Natural killer cell (primary cell): ENCODE measurements around the gene RBFOX2. TPM values are rescaled to one million over a fixed set of nuclear protein-coding genes. Genes with fewer than 3 reads are reported as not detected.

ENCODE experiments used
- ATAC-seq, 3 donors: fragments of 150-1000 bp in 2 of 3; fragments of 200-7000 bp in 1 of 3; cut with Tn5 transposase; 1 replicate in 1 of 3; 2 replicates in 2 of 3; pipeline ENCODE4 v1.10.0; 2021; ENCODE audit warnings: mild to moderate bottlenecking in 2 of 3, moderate library complexity in 2 of 3
- DNase-seq, 2 donors: peaks; one replicate each; pipeline versions ENCODE4 v3.0.0 to v3.0.0-alpha.2; 2013 to 2021; ENCODE audit warnings: mixed read lengths in 1 of 2
- H3K27ac ChIP-seq: one replicate; pipeline ENCODE4 v1.5.1; 2013; ENCODE audit warnings: mild to moderate bottlenecking, low read length
- H3K27me3 ChIP-seq: one replicate; pipeline ENCODE4 v1.6.1; 2013; ENCODE audit warnings: low read length; ENCODE audit not compliant: control insufficient read depth, insufficient read depth
- H3K36me3 ChIP-seq: one replicate; pipeline ENCODE4 v1.6.1; 2013; ENCODE audit warnings: low read length; ENCODE audit not compliant: control insufficient read depth, insufficient read depth
- H3K4me1 ChIP-seq: one replicate; pipeline ENCODE4 v1.6.1; 2013; ENCODE audit warnings: low read length; ENCODE audit not compliant: control insufficient read depth, insufficient read depth
- H3K4me3 ChIP-seq: one replicate; pipeline ENCODE4 v1.5.1; 2013; ENCODE audit warnings: low read length
- H3K9me3 ChIP-seq: one replicate; pipeline ENCODE4 v1.6.1; 2013; ENCODE audit warnings: low read length; ENCODE audit not compliant: control insufficient read depth, insufficient read depth
- H3K27ac Mint-ChIP-seq, 2 donors: one replicate each; pipeline ENCODE4 v1.8.0; 2022; ENCODE audit warnings: mild to moderate bottlenecking in 2 of 2, mixed read lengths in 2 of 2, moderate library complexity in 1 of 2
- H3K27me3 Mint-ChIP-seq, 2 donors: one replicate each; pipeline ENCODE4 v1.8.0; 2022; ENCODE audit warnings: low read depth in 2 of 2, mixed read lengths in 2 of 2
- H3K36me3 Mint-ChIP-seq: one replicate; pipeline ENCODE4 v1.8.0; 2022; ENCODE audit warnings: mixed read lengths
- H3K4me1 Mint-ChIP-seq, 2 donors: one replicate each; pipeline ENCODE4 v1.8.0; 2022; ENCODE audit warnings: mixed read lengths in 2 of 2
- H3K4me3 Mint-ChIP-seq: one replicate; pipeline ENCODE4 v1.8.0; 2022; ENCODE audit warnings: mild to moderate bottlenecking, moderate library complexity, mixed read lengths
- H3K9me3 Mint-ChIP-seq, 2 donors: one replicate each; pipeline ENCODE4 v1.8.0; 2022; ENCODE audit warnings: mixed read lengths in 2 of 2
- CTCF ChIP-seq: fragments of 200-600 bp; IDR thresholded peaks from one replicate; pipeline ENCODE4 v1.8.0; 2022; ENCODE audit warnings: antibody characterized with exemption
- WGBS: methylation state at CpG from one replicate; pipeline ENCODE4 v1.1.7; 2013; ENCODE audit warnings: missing lambda C conversion rate; ENCODE audit not compliant: insufficient coverage; 5-methylcytosine and 5-hydroxymethylcytosine counted together
- intact Hi-C: fragments of 100-400 bp; cut with micrococcal nuclease; formaldehyde crosslinking; loops from one replicate; pipeline ENCODE4 v1.14.2; 2022
- total RNA-seq, 4 donors: library from RNA; stranded (reverse); fragments of 120-200 nt in 1 of 4; gene quantifications; one replicate each; pipeline versions ENCODE4 v1.2.3 to v1.2.4, GENCODE V29; 2013 to 2022

Gene RBFOX2
- total RNA-seq, 3 donors from 2014 or later (not counting 1 experiment from before 2014, with no cell fraction given) = 1.0 to 4.7 (median 3.0) TPM

GRCh38 chr22:35761037-35761436 lies 267.6 kb downstream of the RBFOX2 start:
- Histone ChIP-seq H3K9me3 (no peaks in the 10 kb centered on the region), H3K27ac (no peak overlapping the region), H3K27me3 (no peaks in the 10 kb centered on the region), H3K4me1 (no peaks in the 10 kb centered on the region), H3K4me3 (no peak overlapping the region), H3K36me3 (no peaks in the 10 kb centered on the region)
- no peaks in the 10 kb centered on the region for H3K9me3 Mint-ChIP-seq
- no peaks in the 10 kb centered on the region for H3K36me3 Mint-ChIP-seq
- DNase-seq (no peak), ATAC-seq (no peak)
- no peak overlapping the region for H3K27ac Mint-ChIP-seq
- peaks cover 0 to 18% of the 10 kb centered on the region in 2 donors for H3K27me3 Mint-ChIP-seq
- no peaks in the 10 kb centered on the region for H3K4me1 Mint-ChIP-seq
- no peak for TF ChIP-seq CTCF
- WGBS = 100% methylated on average over 1 of the region's 1 CpG
- intact Hi-C loops = loop anchor here (5.0 kb wide), 1 partner anchor 161 kb away; no protein-coding TSS in a partner anchor
- H3K4me3 Mint-ChIP-seq = no peak overlapping the region

DNA sequence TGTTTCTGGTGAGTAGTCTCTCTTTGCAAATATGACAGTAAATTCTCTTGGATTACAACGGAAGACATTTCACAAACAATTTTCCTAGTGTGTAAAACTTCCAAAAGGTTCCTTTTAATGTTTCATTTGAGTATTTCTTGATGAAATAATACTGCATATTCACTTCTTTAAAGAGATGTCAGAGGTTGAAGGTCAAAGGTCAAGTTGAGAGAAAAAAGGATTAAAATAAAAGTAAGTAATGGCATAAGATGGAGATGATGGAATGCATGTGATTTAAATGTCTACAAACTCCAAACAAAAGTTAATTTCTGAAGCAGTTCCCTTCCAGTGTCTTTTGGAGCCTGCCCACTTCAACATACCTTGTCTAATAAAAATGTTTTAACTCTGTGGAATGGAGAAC lies 270.2 kb downstream of the RBFOX2 start:
- no peaks in the 10 kb centered on the region for H3K9me3 Mint-ChIP-seq
- H3K27ac Mint-ChIP-seq = no peak overlapping the region
- H3K4me1 Mint-ChIP-seq = no peaks in the 10 kb centered on the region
- WGBS = no CpG with 5 or more reads among the region's 1 CpG
- no peaks in the 10 kb centered on the region for H3K36me3 ChIP-seq
- intact Hi-C loops = no loop called here
- H3K4me1 ChIP-seq = no peaks in the 10 kb centered on the region
- no peak overlapping the region for H3K4me3 Mint-ChIP-seq
- no peaks in the 10 kb centered on the region for H3K36me3 Mint-ChIP-seq
- TF ChIP-seq CTCF = no peak
- H3K27me3 ChIP-seq = no peaks in the 10 kb centered on the region
- ATAC-seq (no peak), DNase-seq (no peak)
- H3K27ac ChIP-seq = no peak overlapping the region
- H3K9me3 ChIP-seq = no peaks in the 10 kb centered on the region
- no peak overlapping the region for H3K4me3 ChIP-seq
- H3K27me3 Mint-ChIP-seq = no peaks in the 10 kb centered on the region

DNA sequence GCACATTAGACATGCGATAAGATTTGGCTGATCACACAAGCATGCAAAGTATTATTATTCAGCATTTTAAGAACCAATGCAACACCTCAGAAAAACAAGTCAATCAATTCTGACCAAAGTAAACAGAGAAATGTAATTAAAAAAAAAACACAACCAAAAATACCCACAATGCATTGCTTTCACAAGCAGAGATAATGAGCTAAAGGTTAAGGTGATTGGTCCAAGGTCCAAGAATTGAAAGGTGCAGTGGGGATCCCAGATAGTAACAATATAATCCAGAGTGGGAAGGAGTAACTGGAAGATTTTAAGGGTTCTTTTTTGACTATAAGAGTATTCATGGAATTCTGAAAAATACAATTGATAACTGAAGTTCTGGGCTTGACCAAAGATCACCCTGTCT lies 271.9 kb downstream of the RBFOX2 start:
- H3K27me3 ChIP-seq = no peaks in the 10 kb centered on the region
- H3K4me3 Mint-ChIP-seq = no peak overlapping the region
- H3K27me3 Mint-ChIP-seq = no peaks in the 10 kb centered on the region
- no peak overlapping the region for H3K27ac ChIP-seq
- H3K4me1 Mint-ChIP-seq = no peaks in the 10 kb centered on the region
- ATAC-seq = no peak
- H3K4me1 ChIP-seq = no peaks in the 10 kb centered on the region
- no peak for DNase-seq
- H3K4me3 ChIP-seq = no peak overlapping the region
- H3K9me3 Mint-ChIP-seq = no peaks in the 10 kb centered on the region
- no peak for TF ChIP-seq CTCF
- H3K36me3 Mint-ChIP-seq = no peaks in the 10 kb centered on the region
- no peaks in the 10 kb centered on the region for H3K36me3 ChIP-seq
- no peak overlapping the region for H3K27ac Mint-ChIP-seq
- intact Hi-C loops = no loop called here
- WGBS = 100% methylated on average over 1 of the region's 1 CpG
- H3K9me3 ChIP-seq = no peaks in the 10 kb centered on the region

DNA sequence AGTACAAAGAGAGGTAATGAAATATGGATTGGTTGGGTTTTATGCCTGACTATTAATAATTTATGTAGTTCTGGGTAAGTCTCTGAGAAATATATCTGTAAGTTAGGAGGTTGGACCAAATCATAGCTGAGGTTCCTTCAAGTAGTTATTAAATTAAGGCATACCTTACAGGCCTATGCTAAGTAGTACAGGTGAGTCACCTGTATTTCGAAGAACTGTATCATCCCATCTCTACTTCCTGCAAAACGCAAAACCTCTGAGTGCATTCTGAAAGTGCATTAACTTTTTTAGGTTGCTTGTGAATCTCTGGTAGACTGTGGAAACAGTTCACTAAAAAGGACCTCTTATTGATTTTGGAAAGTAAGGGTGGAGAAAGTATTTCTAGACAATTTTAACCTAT lies 273.9 kb downstream of the RBFOX2 start:
- no peak for DNase-seq
- Histone ChIP-seq H3K9me3 (no peaks in the 10 kb centered on the region), H3K27me3 (no peaks in the 10 kb centered on the region), H3K4me1 (no peaks in the 10 kb centered on the region), H3K27ac (no peak overlapping the region), H3K36me3 (no peaks in the 10 kb centered on the region), H3K4me3 (no peak overlapping the region)
- H3K4me3 Mint-ChIP-seq = no peak overlapping the region
- H3K9me3 Mint-ChIP-seq = no peaks in the 10 kb centered on the region
- WGBS = no CpG with 5 or more reads among the region's 2 CpGs
- no peaks in the 10 kb centered on the region for H3K36me3 Mint-ChIP-seq
- intact Hi-C loops = no loop called here
- H3K27ac Mint-ChIP-seq = no peak overlapping the region
- TF ChIP-seq CTCF = no peak
- no peak for ATAC-seq
- no peaks in the 10 kb centered on the region for H3K27me3 Mint-ChIP-seq
- H3K4me1 Mint-ChIP-seq = no peaks in the 10 kb centered on the region
